NB4 (cell line): ENCODE results near the gene FTO.

Source experiments
- DNase-seq: peaks from one replicate; pipeline ENCODE4 v3.0.0; 2010; ENCODE audit warnings: low read depth
- H3K4me3 ChIP-seq: one replicate; pipeline ENCODE4 v1.5.1; 2011; ENCODE audit warnings: mild to moderate bottlenecking, low read depth, low read length, moderate library complexity
- CTCF ChIP-seq: IDR thresholded peaks from one replicate; pipeline ENCODE4 v1.5.1; 2012; ENCODE audit warnings: low read depth, low read length
- MAX ChIP-seq: IDR thresholded peaks from 2 replicates; pipeline ENCODE4 v1.6.1; 2011; ENCODE audit warnings: low read depth, low read length
- MYC ChIP-seq: IDR thresholded peaks from 2 replicates; pipeline ENCODE4 v1.6.1; 2011; ENCODE audit warnings: low read depth, low read length
- POLR2A ChIP-seq: IDR thresholded peaks from 2 replicates; pipeline ENCODE4 v1.6.1; 2011; ENCODE audit warnings: mild to moderate bottlenecking; ENCODE audit not compliant: insufficient read length; ENCODE audit errors: extremely low read depth

FTO gene

GRCh38 chr16:54140057-54140787, 436.3 kb downstream of the FTO start:
- TF ChIP-seq POLR2A (no peak), MYC (no peak), CTCF (peak; percentile 19), MAX (no peak)
- peak; percentile 70 for DNase-seq
- no peak overlapping the region for H3K4me3 ChIP-seq

GRCh38 chr16:54140788-54141136, 436.8 kb downstream of the FTO start:
- H3K4me3 ChIP-seq, result no peak overlapping the region
- TF ChIP-seq MAX (no peak), MYC (no peak), CTCF (no peak), POLR2A (no peak)
- no peak for DNase-seq

GRCh38 chr16:54142787-54143186, 438.8 kb downstream of the FTO start:
- TF ChIP-seq POLR2A (no peak), MYC (no peak), CTCF (no peak)
- H3K4me3 ChIP-seq, result no peak overlapping the region
- DNase-seq, result no peak

- DNase-seq, result no peak
- TF ChIP-seq POLR2A (no peak), MYC (no peak), MAX (no peak), CTCF (no peak)
Observed at GRCh38 chr16:54143410-54143809, 439.5 kb downstream of the FTO start.

GRCh38 chr16:54143934-54144571, 440.1 kb downstream of the FTO start:
- TF ChIP-seq CTCF, result no peak
- TF ChIP-seq POLR2A, result no peak
- TF ChIP-seq MAX, result no peak
- no peak for TF ChIP-seq MYC
- H3K4me3 ChIP-seq, result no peak overlapping the region
- DNase-seq, result peak; percentile 73

More at GRCh38 chr16:54143410-54143809, 439.5 kb downstream of the FTO start:
- H3K4me3 ChIP-seq, result no peak overlapping the region

- no peak for TF ChIP-seq MYC
- DNase-seq, result no peak
- H3K4me3 ChIP-seq, result no peak overlapping the region
Observed at GRCh38 chr16:54144572-54144947, 440.6 kb downstream of the FTO start.
